HL-60 (cell line): ENCODE measurements around the gene CDK6.

Experiments used
- DNase-seq, 2 experiments: peaks; one replicate each; pipeline ENCODE4 v3.0.0-alpha.2; 2010 to 2020; ENCODE audit warnings: low read depth in 1 of 2, low spot score in 1 of 2
- H3K27ac ChIP-seq: fragments of 250-450 bp; sonication (Bioruptor Pico); replicated peaks from 2 replicates; pipeline ENCODE4 v1.5.1; 2020; ENCODE audit warnings: mild to moderate bottlenecking, moderate library complexity
- H3K27me3 ChIP-seq: fragments of 250-450 bp; sonication (Bioruptor Pico); 2 replicates; pipeline ENCODE4 v1.5.1; 2021; ENCODE audit warnings: mild to moderate bottlenecking, moderate library complexity; ENCODE audit not compliant: insufficient read depth, poor library complexity, severe bottlenecking
- H3K4me3 ChIP-seq: replicated peaks from 2 replicates; pipeline ENCODE4 v1.5.1; 2011; ENCODE audit warnings: mild to moderate bottlenecking, control low read depth, low read length; ENCODE audit not compliant: insufficient read depth
- CTCF ChIP-seq: IDR thresholded peaks from one replicate; pipeline ENCODE4 v1.5.1; 2011; ENCODE audit warnings: low read length, control low read depth, inconsistent platforms; ENCODE audit not compliant: insufficient read depth
- GABPA ChIP-seq: IDR thresholded peaks from 2 replicates; pipeline ENCODE4 v1.6.1; 2012; ENCODE audit warnings: low read depth
- POLR2AphosphoS5 ChIP-seq: IDR thresholded peaks from 2 replicates; pipeline ENCODE4 v1.6.1; 2012; ENCODE audit warnings: low read depth
- REST ChIP-seq: IDR thresholded peaks from 2 replicates; pipeline ENCODE4 v1.6.1; 2012; ENCODE audit warnings: low read depth; ENCODE audit not compliant: insufficient replicate concordance
- SPI1 ChIP-seq: IDR thresholded peaks from 2 replicates; pipeline ENCODE4 v1.6.1; 2012; ENCODE audit warnings: low read depth, mild to moderate bottlenecking, borderline replicate concordance

The CDK6 gene

GRCh38 chr7:92613214-92613613, 223.2 kb downstream of the CDK6 start:
- no peak overlapping the region for H3K27ac ChIP-seq
- H3K27me3 ChIP-seq, result no peaks in the 10 kb centered on the region
- no peak for TF ChIP-seq SPI1
- TF ChIP-seq GABPA, result no peak
- TF ChIP-seq POLR2AphosphoS5, result no peak
- TF ChIP-seq CTCF, result no peak
- TF ChIP-seq REST, result no peak
- no peak overlapping the region for H3K4me3 ChIP-seq
- DNase-seq, result no peak

GRCh38 chr7:92612501-92612900, 223.9 kb downstream of the CDK6 start:
- TF ChIP-seq GABPA, result no peak
- TF ChIP-seq CTCF, result no peak
- no peak for TF ChIP-seq SPI1
- no peak for TF ChIP-seq POLR2AphosphoS5
- no peak for TF ChIP-seq REST
- Histone ChIP-seq H3K27ac (no peak overlapping the region), H3K4me3 (no peak overlapping the region), H3K27me3 (no peaks in the 10 kb centered on the region)
- no peak for DNase-seq

GRCh38 chr7:92611735-92612134, 224.6 kb downstream of the CDK6 start:
- TF ChIP-seq CTCF (no peak), POLR2AphosphoS5 (no peak), REST (no peak), SPI1 (no peak), GABPA (no peak)
- no peaks in the 10 kb centered on the region for H3K27me3 ChIP-seq
- H3K4me3 ChIP-seq, result no peak overlapping the region
- DNase-seq, result no peak
- no peak overlapping the region for H3K27ac ChIP-seq
